ENCODE data around the gene VIPR2.

GRCh38 chr7:159112136-159113011 lies 32.3 kb downstream of the VIPR2 start:
- no peak for TF ChIP-seq CTCF (conservative IDR thresholded peaks at IDR 0.05)
- TF ChIP-seq ZFX (IDR thresholded peaks at IDR 0.05): no peak
